HG03139 (cell line): Measurements from ENCODE around the gene ITGAE.

Experiments used
- ATAC-seq: cut with Tn5 transposase; IDR thresholded peaks from one replicate; pipeline ENCODE4 v1.9.1; 2021; ENCODE audit not compliant: unreplicated experiment

The ITGAE gene

GRCh38 chr17:3697103-3697476 is 103.9 kb downstream of the ITGAE start:
- no peak for ATAC-seq

DNA sequence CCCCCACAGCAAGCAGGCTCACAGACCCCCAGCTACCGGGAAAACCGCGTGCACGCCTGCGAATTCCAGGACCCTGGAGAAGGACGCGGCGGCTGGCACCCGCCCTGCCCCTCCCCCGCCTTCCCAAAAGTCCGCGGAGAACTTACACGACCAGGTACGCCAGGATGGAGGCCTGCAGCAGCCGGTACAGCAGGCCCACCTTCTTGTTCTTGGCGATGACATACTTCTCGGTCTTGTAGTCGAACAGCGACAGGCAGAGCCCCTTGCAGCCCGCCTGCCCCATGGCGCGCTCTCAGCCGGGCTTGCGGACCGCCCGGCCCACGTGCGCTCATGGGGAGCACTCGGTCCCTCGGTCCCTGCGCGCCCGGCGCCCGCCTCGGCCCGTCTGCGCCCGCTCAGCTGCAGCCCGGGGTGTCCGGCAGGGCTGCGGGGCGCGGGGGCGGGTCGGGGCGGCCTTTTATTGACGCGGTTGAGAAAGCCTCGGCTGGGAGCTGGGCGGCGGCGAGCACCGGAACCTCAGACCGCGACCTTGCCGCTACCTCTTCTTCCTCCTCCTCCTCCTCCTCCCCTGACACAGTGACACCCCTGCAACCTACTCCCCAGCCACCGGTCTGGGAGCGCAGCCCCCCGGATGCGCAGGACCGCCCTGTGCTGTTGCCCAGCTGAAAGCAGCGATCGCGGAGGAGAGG is 105.1 kb downstream of the ITGAE start, which contains the start of gene P2RX5:
Gene P2RX5, minus strand, starts transcription at position 433 of the 689 bp plus-strand sequence. Its CDS starts 150 bp downstream, at position 283.
- ATAC-seq: no peak

- no peak for ATAC-seq
These were observed 105.8 kb downstream of the ITGAE start for GRCh38 chr17:3695129-3695722.

DNA sequence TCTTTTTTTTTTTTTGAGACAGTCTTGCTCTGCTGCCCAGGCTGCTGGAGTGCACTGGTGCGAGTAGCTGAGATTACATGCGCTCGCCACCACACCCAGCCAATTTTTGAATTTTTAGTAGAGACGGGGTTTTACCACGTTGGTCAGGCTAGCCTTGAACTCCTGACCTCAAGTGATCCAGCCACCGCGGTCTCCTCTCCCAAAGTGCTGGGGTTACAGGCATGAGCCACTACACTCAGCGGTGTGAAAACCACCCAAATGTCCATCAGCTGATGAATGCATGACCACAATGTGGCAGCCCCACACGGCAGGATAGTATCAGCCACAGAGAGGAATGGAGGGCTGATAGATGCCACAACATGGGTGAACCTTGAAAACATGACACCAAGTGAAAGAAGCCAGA is 107.2 kb downstream of the ITGAE start:
- no peak for ATAC-seq

GRCh38 chr17:3693141-3693540 is 107.8 kb downstream of the ITGAE start:
- ATAC-seq: no peak

DNA sequence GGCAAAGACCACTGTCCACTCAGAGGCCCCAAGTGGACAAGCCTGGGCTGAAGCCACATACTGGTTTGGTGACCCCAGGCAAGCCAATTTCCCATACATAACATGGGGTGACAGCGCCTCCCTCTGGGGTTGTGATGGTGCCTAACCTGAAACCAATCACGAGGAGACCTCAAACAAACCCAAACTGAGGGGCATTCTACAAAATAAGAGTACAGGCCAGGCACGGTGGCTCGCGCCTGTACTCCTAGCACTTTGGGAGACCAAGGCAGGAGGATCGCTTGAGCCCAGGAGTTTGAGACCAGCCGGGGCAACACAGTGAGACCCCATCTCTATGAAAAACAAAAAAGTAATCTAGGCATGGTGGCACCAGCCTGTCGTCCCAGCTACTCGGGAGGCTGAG is 108.6 kb downstream of the ITGAE start:
- ATAC-seq: no peak

DNA sequence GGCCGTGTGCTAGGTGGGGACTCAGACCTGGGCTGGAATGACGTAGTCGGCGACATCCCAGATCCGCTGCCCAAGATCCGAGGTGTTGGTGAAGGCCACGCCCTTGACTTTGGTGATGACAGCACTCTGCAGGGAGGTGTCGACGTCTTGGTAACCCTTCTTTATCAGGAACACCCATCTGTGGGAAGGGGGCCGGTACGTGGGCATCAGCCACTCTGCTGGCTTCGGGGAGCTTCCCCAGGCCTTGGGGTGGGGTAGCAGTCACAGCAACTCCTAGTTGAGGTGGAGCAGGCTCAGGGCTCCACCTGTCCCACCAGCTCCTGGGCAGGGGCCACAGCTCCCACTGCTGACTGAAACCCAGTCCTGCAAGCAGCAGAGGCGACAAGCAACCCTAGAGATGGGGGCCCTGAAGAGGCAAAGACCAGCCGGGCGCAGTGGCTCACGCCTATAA is 109.3 kb downstream of the ITGAE start:
- no peak for ATAC-seq

DNA sequence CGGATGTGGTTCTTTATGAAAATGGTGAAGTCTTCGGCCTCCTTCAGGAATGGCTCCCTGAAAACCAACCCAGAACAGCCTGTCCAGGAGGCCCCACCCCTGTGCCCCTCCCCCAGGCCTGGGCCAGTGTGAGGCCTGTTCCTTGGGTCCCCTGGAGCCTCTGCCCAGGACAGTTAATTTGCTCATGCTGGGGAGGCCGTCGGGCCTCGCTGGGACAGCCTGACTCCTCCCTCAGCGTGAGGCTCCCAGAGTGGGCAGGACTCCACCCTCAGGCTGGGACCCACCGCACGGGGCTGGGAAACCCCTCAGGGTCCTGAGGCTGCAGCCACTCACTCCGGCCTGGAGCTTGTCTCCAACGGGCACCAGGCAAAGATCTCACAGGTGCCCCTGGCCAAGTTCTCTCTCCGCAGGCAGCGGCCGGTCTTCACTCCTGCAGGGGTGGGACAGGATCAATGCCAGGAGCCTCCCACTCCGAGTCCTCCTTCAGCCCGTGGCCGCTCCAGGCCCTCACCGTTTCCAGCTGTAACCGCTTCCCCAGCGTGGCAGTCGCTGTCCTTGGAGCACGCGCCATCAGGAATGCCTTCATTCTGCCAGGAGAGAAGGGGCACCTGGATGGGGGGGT is 110.8 kb downstream of the ITGAE start:
- no peak for ATAC-seq

GRCh38 chr17:3689262-3690093 is 111.5 kb downstream of the ITGAE start:
- no peak for ATAC-seq

- no peak for ATAC-seq
These were observed 112.1 kb downstream of the ITGAE start for GRCh38 chr17:3688852-3689261.

- no peak for ATAC-seq
These were observed 112.9 kb downstream of the ITGAE start for GRCh38 chr17:3688027-3688553.

DNA sequence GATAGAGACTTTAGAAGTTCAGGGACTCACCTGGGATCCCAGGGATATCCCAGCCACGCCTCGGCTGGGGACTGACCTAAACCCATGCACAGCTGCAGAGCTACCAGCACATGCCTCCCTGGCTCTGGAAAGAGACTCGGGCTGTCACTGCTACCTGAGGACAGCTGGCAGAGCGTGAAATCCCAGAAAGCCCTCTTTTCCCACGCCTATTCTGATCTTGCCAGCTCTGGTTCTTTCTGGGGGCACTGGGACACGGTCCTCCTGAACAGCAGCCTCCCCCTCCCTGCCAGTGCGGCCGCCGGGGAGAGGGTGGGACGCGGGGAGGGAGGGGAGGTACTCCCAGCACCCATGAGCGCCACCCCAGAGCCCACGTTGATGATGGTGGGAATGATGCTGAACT is 115.8 kb downstream of the ITGAE start:
- ATAC-seq: no peak

DNA sequence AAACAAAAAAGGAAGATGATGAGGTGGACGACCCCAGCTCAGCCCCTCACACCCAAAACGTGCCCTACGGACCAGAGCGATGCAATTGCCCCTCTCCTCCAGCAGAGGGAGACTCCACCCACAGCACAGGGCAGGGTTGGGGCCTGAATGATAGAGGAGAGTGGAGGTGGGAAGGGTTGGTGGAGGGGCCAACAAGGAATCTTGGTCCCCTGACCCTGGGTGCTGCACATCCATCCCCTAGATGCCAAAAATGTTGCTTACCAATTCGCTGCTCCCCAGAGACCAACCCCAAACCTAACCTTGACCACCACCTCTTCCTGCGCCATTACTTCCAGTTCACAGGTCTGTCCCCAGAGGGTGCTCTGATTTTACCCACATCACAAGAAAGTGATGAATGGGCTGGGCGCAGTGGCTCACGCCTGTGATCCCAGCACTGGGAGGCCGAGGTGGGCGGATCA is 117.9 kb downstream of the ITGAE start:
- ATAC-seq: no peak

- no peak for ATAC-seq
These were observed 119.0 kb downstream of the ITGAE start for GRCh38 chr17:3682033-3682432.

- ATAC-seq: no peak
These were observed 119.4 kb downstream of the ITGAE start for GRCh38 chr17:3681565-3681964.

DNA sequence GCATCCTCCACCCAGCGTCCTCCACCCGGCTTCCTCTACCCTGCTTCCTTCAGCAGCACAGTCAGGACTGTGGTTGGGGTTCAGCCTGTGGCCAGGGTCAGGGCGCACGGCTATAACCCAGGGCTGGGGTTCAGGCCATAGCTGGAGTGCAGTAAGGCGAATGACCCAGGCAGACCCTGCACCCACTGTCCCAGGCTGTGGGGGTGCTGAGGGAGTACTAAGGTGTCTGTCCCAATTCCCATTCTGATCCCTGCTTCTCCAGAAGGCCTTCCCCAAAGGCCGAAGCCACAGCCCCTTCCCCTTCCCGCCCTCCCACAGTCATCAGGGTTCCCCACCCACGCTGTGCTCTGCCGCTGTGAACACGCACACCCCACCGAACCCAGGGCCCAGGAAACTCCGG is 119.9 kb downstream of the ITGAE start:
- no peak for ATAC-seq

DNA sequence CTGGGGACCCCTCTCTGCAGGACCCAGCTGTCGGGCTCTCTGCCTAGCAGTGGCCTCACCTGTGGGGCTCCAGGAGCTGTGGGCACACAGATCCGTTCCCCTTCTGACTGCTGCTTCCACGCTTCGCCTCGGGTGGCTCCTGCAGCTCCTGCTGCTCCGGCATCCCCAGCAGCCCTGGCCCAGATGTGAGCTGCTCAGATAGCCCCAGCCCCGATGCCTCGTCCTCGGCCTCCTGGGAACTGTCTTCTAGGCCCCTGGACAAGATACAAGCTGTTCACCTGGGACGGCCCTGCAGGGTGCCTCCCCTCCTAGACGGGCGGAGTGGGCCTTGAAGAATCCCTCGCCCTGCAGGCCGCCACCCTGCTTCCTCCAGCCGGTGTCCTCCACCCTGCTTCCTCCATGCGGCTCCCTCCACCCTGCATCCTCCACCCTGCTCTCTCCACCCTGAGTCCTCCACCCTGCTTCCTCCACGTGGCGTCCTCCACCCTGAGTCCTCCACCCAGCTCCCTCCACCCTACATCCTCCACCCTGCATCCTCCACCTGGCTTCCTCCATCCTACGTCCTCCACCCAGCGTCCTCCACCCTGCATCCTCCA is 121.4 kb downstream of the ITGAE start:
- no peak for ATAC-seq

- ATAC-seq: no peak
These were observed 122.0 kb downstream of the ITGAE start for GRCh38 chr17:3678821-3679530.

DNA sequence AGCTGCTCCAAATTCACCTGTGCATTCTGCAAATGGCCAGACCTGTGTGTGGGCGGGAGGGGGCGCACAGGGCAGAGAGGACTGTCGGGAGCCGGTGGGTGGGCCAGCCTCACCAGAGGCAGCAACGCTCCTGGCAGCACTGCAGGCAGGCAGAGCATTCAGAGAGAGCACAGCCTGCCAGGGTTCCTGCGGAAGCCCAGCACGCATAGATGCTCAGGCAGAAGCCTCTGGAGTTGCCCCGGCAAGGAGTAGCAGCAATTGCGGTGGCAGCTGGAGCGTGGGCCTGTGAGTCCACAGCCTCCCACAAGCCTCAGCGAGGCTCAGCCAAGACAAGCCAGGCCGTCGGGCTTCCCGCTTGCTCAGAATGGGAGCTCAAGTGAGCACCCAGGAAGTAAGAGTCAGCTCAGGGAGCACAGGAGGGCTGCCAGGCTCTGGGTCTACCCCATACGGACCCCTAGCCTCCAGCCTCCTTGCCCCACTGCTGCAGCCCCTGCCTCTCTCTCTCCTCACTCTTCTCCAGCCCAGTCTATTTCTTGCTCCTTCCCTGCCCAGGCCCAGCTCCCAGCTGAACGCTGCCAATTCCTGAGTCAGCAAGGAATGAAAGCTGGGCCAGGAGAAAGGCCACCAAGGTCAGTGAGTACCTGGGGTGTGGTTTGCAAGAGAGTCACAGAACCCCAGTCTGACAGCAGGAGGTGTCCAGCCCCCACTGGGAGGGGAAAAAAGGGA is 122.7 kb downstream of the ITGAE start:
- ATAC-seq: no peak
